ENCODE measurements around the gene MTMR12.

The MTMR12 gene

GRCh38 chr5:32331935-32332274, 19.2 kb upstream of the MTMR12 start:
- Histone ChIP-seq H3K27me3 (ENCODE audit: control insufficient read depth in 3 of 3, insufficient read depth in 3 of 3, low read depth in 1 of 3, low read length in 3 of 3) (peaks cover 0 to 5% (median 0%) of the 10 kb centered on the region in 3 experiments), H2BK5ac (ENCODE audit: low read length) (no peak overlapping the region), H3K18ac (ENCODE audit: low read length) (no peak overlapping the region), H4K8ac (ENCODE audit: low read depth, low read length) (no peak overlapping the region), H3K4me3 (ENCODE audit: low read length in 2 of 2) (no peak overlapping the region), H3K4me1 (ENCODE audit: control insufficient read depth in 2 of 2, insufficient read depth in 1 of 2, low read depth in 1 of 2, low read length in 2 of 2) (peaks cover 0 to 2% of the 10 kb centered on the region in 2 donors), H3K36me3 (replicated peaks in 1 of 2; ENCODE audit: control insufficient read depth in 2 of 2, insufficient read depth in 2 of 2, low read length in 2 of 2) (no peaks in the 10 kb centered on the region), H3K9ac (ENCODE audit: low read depth, low read length, poor library complexity) (no peak overlapping the region), H3K79me1 (ENCODE audit: low read depth, low read length) (no peaks in the 10 kb centered on the region), H3K4ac (ENCODE audit: low read length) (no peak overlapping the region), H2BK12ac (ENCODE audit: low read length) (no peak overlapping the region), H4K91ac (ENCODE audit: low read depth, low read length, poor library complexity) (no peak overlapping the region), H2AK5ac (ENCODE audit: low read depth, low read length) (no peak overlapping the region), H3K27ac (replicated peaks; ENCODE audit: low read length) (no peak overlapping the region), H3K4me2 (ENCODE audit: insufficient read depth, low read length, poor library complexity, severe bottlenecking) (no peak overlapping the region), H3K23ac (ENCODE audit: low read depth, low read length, poor library complexity) (no peak overlapping the region), H3K14ac (ENCODE audit: low read length) (no peak overlapping the region), H2BK15ac (ENCODE audit: low read length) (no peak overlapping the region), H2AFZ (ENCODE audit: low read length) (no peak overlapping the region), H2BK120ac (ENCODE audit: low read depth, low read length) (no peak overlapping the region), H3K9me3 (replicated peaks in 1 of 2; ENCODE audit: control insufficient read depth in 2 of 2, insufficient read depth in 1 of 2, low read depth in 1 of 2, low read length in 2 of 2) (no peaks in the 10 kb centered on the region)
- no peak for DNase-seq (ENCODE audit: low spot score)
- WGBS, 2 donors (ENCODE audit: extremely low coverage in 2 of 2, insufficient read length in 2 of 2, insufficient replicate concordance in 1 of 2) = no CpG with 5 or more reads among the region's 3 CpGs

- Histone ChIP-seq H3K14ac (ENCODE audit: low read length) (no peak overlapping the region), H3K23ac (ENCODE audit: low read depth, low read length, poor library complexity) (no peak overlapping the region), H2AK5ac (ENCODE audit: low read depth, low read length) (no peak overlapping the region), H2BK15ac (ENCODE audit: low read length) (no peak overlapping the region), H3K36me3 (replicated peaks in 1 of 2; ENCODE audit: control insufficient read depth in 2 of 2, insufficient read depth in 2 of 2, low read length in 2 of 2) (no peaks in the 10 kb centered on the region), H3K79me1 (ENCODE audit: low read depth, low read length) (no peaks in the 10 kb centered on the region), H3K27me3 (ENCODE audit: control insufficient read depth in 3 of 3, insufficient read depth in 3 of 3, low read depth in 1 of 3, low read length in 3 of 3) (peaks cover 0 to 5% (median 0%) of the 10 kb centered on the region in 3 experiments), H3K4me3 (ENCODE audit: low read length in 2 of 2) (no peak overlapping the region), H3K27ac (replicated peaks; ENCODE audit: low read length) (no peak overlapping the region), H2BK5ac (ENCODE audit: low read length) (no peak overlapping the region), H3K4me2 (ENCODE audit: insufficient read depth, low read length, poor library complexity, severe bottlenecking) (no peak overlapping the region), H3K4ac (ENCODE audit: low read length) (no peak overlapping the region), H3K18ac (ENCODE audit: low read length) (no peak overlapping the region), H4K8ac (ENCODE audit: low read depth, low read length) (no peak overlapping the region), H3K9me3 (replicated peaks in 1 of 2; ENCODE audit: control insufficient read depth in 2 of 2, insufficient read depth in 1 of 2, low read depth in 1 of 2, low read length in 2 of 2) (no peaks in the 10 kb centered on the region), H3K4me1 (ENCODE audit: control insufficient read depth in 2 of 2, insufficient read depth in 1 of 2, low read depth in 1 of 2, low read length in 2 of 2) (peaks cover 0 to 2% of the 10 kb centered on the region in 2 donors), H2BK12ac (ENCODE audit: low read length) (no peak overlapping the region), H4K91ac (ENCODE audit: low read depth, low read length, poor library complexity) (no peak overlapping the region), H2AFZ (ENCODE audit: low read length) (no peak overlapping the region), H2BK120ac (ENCODE audit: low read depth, low read length) (no peak overlapping the region), H3K9ac (ENCODE audit: low read depth, low read length, poor library complexity) (no peak overlapping the region)
- no peak for DNase-seq (ENCODE audit: low spot score)
- no CpG with 5 or more reads among the region's 11 CpGs for WGBS, 2 donors (ENCODE audit: extremely low coverage in 2 of 2, insufficient read length in 2 of 2, insufficient replicate concordance in 1 of 2)
These were observed 18.6 kb upstream of the MTMR12 start for GRCh38 chr5:32331217-32331934.

GRCh38 chr5:32330126-32330971, 17.6 kb upstream of the MTMR12 start:
- peaks cover 0 to 5% (median 0%) of the 10 kb centered on the region in 3 experiments for H3K27me3 ChIP-seq (ENCODE audit: control insufficient read depth in 3 of 3, insufficient read depth in 3 of 3, low read depth in 1 of 3, low read length in 3 of 3)
- WGBS, 2 donors (ENCODE audit: extremely low coverage in 2 of 2, insufficient read length in 2 of 2, insufficient replicate concordance in 1 of 2) = no CpG with 5 or more reads among the region's 11 CpGs

DNA sequence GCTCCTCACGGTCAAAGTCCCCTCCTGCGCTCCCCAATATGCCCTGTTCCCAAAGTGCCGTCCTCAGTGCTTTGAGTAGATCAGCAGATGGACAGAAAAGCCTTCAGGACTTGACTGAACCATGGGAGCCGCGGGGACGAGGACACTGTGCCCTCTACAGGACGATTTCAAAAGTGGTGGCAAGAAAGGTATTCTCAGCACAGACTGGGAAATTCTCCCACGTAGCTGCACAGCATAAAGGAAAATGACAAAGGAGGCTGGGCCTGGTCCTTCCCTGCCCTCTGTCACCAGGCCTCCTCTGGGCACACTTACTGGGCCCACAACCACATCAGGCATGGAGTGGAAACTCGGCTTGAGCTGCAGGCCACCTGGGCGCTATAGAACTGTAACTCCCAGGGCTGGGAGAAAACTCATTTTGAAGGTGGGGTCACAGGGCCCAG, 16.7 kb upstream of the MTMR12 start:
- DNase-seq (ENCODE audit: low spot score) = peak; percentile 47
- H3K23ac ChIP-seq (ENCODE audit: low read depth, low read length, poor library complexity) = no peak overlapping the region

More at GRCh38 chr5:32330126-32330971, 17.6 kb upstream of the MTMR12 start:
- H3K23ac ChIP-seq (ENCODE audit: low read depth, low read length, poor library complexity) = no peak overlapping the region
- H3K4me3 ChIP-seq (ENCODE audit: low read length in 2 of 2) = no peak overlapping the region
- H3K27ac ChIP-seq (replicated peaks; ENCODE audit: low read length) = no peak overlapping the region
- H3K18ac ChIP-seq (ENCODE audit: low read length) = peak overlapping the region; percentile 57
- no peak for DNase-seq (ENCODE audit: low spot score)
- no peaks in the 10 kb centered on the region for H3K79me1 ChIP-seq (ENCODE audit: low read depth, low read length)
- H3K9me3 ChIP-seq (replicated peaks in 1 of 2; ENCODE audit: control insufficient read depth in 2 of 2, insufficient read depth in 1 of 2, low read depth in 1 of 2, low read length in 2 of 2) = no peaks in the 10 kb centered on the region
- no peak overlapping the region for H3K4ac ChIP-seq (ENCODE audit: low read length)
- peak overlapping the region; percentile 91 for H2AK5ac ChIP-seq (ENCODE audit: low read depth, low read length)
- no peak overlapping the region for H3K14ac ChIP-seq (ENCODE audit: low read length)
- H2BK5ac ChIP-seq (ENCODE audit: low read length) = no peak overlapping the region
- H3K9ac ChIP-seq (ENCODE audit: low read depth, low read length, poor library complexity) = no peak overlapping the region
- H2BK12ac ChIP-seq (ENCODE audit: low read length) = no peak overlapping the region
- no peak overlapping the region for H4K8ac ChIP-seq (ENCODE audit: low read depth, low read length)
- H2AFZ ChIP-seq (ENCODE audit: low read length) = no peak overlapping the region
- no peak overlapping the region for H2BK120ac ChIP-seq (ENCODE audit: low read depth, low read length)
- H3K4me2 ChIP-seq (ENCODE audit: insufficient read depth, low read length, poor library complexity, severe bottlenecking) = no peak overlapping the region
- H3K4me1 ChIP-seq (ENCODE audit: control insufficient read depth in 2 of 2, insufficient read depth in 1 of 2, low read depth in 1 of 2, low read length in 2 of 2) = peaks cover 0 to 2% of the 10 kb centered on the region in 2 donors
- H4K91ac ChIP-seq (ENCODE audit: low read depth, low read length, poor library complexity) = no peak overlapping the region
- no peaks in the 10 kb centered on the region for H3K36me3 ChIP-seq (replicated peaks in 1 of 2; ENCODE audit: control insufficient read depth in 2 of 2, insufficient read depth in 2 of 2, low read length in 2 of 2)
- H2BK15ac ChIP-seq (ENCODE audit: low read length) = no peak overlapping the region

More for the DNA sequence above, 16.7 kb upstream of the MTMR12 start:
- no peak overlapping the region for H2BK5ac ChIP-seq (ENCODE audit: low read length)
- H3K9me3 ChIP-seq (replicated peaks in 1 of 2; ENCODE audit: control insufficient read depth in 2 of 2, insufficient read depth in 1 of 2, low read depth in 1 of 2, low read length in 2 of 2) = no peaks in the 10 kb centered on the region
- no peaks in the 10 kb centered on the region for H3K79me1 ChIP-seq (ENCODE audit: low read depth, low read length)
- H4K8ac ChIP-seq (ENCODE audit: low read depth, low read length) = no peak overlapping the region
- H3K27ac ChIP-seq (replicated peaks; ENCODE audit: low read length) = no peak overlapping the region
- no peak overlapping the region for H3K4me2 ChIP-seq (ENCODE audit: insufficient read depth, low read length, poor library complexity, severe bottlenecking)
- H3K27me3 ChIP-seq (ENCODE audit: control insufficient read depth in 3 of 3, insufficient read depth in 3 of 3, low read depth in 1 of 3, low read length in 3 of 3) = peaks cover 0 to 5% (median 0%) of the 10 kb centered on the region in 3 experiments
- H2AFZ ChIP-seq (ENCODE audit: low read length) = peak overlapping the region; percentile 29
- no peak overlapping the region for H4K91ac ChIP-seq (ENCODE audit: low read depth, low read length, poor library complexity)
- H3K4me1 ChIP-seq (ENCODE audit: control insufficient read depth in 2 of 2, insufficient read depth in 1 of 2, low read depth in 1 of 2, low read length in 2 of 2) = peaks cover 0 to 2% of the 10 kb centered on the region in 2 donors
- H3K4ac ChIP-seq (ENCODE audit: low read length) = no peak overlapping the region
- H3K18ac ChIP-seq (ENCODE audit: low read length) = peak overlapping the region; percentile 64
- peak overlapping the region; percentile 88 for H2AK5ac ChIP-seq (ENCODE audit: low read depth, low read length)
- H2BK120ac ChIP-seq (ENCODE audit: low read depth, low read length) = no peak overlapping the region
- no CpG with 5 or more reads among the region's 10 CpGs for WGBS, 2 donors (ENCODE audit: extremely low coverage in 2 of 2, insufficient read length in 2 of 2, insufficient replicate concordance in 1 of 2)
- no peak overlapping the region for H2BK12ac ChIP-seq (ENCODE audit: low read length)
- no peak overlapping the region for H3K9ac ChIP-seq (ENCODE audit: low read depth, low read length, poor library complexity)
- no peak overlapping the region for H2BK15ac ChIP-seq (ENCODE audit: low read length)
- no peak overlapping the region for H3K4me3 ChIP-seq (ENCODE audit: low read length in 2 of 2)
- peak overlapping the region; percentile 82 for H3K14ac ChIP-seq (ENCODE audit: low read length)
- H3K36me3 ChIP-seq (replicated peaks in 1 of 2; ENCODE audit: control insufficient read depth in 2 of 2, insufficient read depth in 2 of 2, low read length in 2 of 2) = no peaks in the 10 kb centered on the region

Data from neuronal stem cell (in vitro differentiated cells).